Activated CD8-positive, alpha-beta memory T cell treated with anti-CD3 and anti-CD28 coated beads, Interleukin-2, amount 50 U/mL, for 24 hours (primary cell): ENCODE results near the gene TRPM4.
A peak's percentile ranks its signal among the peaks of the same experiment; 100 is the strongest.
"Not testable (repeated sequence)": the region's sequence is repeated elsewhere in the genome, so short reads cannot be mapped to it uniquely, and the experiment has no call there.

Experiments
- DNase-seq: peaks from one replicate; pipeline ENCODE4 v3.0.0-alpha.2; 2020; ENCODE audit errors: extremely low read depth

Gene TRPM4

DNA sequence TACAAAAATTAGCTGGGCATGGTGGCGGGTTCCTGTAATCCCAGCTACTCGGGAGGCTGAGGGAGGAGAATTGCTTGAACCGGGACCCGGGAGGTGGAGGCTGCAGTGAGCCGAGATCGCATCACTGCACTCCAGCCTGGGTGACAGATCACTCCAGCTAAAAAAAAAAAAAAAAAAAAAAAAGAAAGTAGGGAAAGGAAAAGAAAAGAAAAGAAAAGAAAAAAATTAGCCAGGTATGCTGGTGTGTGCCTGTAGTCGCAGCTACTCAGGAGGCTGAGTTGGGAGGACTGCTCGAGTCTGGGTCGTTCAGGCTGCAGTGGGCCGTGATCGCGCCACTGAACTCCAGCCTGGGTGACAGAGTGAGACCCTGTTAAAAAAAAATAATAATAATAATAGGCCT, 30.4 kb upstream of the TRPM4 start:
- DNase-seq = not testable (repeated sequence)

DNA sequence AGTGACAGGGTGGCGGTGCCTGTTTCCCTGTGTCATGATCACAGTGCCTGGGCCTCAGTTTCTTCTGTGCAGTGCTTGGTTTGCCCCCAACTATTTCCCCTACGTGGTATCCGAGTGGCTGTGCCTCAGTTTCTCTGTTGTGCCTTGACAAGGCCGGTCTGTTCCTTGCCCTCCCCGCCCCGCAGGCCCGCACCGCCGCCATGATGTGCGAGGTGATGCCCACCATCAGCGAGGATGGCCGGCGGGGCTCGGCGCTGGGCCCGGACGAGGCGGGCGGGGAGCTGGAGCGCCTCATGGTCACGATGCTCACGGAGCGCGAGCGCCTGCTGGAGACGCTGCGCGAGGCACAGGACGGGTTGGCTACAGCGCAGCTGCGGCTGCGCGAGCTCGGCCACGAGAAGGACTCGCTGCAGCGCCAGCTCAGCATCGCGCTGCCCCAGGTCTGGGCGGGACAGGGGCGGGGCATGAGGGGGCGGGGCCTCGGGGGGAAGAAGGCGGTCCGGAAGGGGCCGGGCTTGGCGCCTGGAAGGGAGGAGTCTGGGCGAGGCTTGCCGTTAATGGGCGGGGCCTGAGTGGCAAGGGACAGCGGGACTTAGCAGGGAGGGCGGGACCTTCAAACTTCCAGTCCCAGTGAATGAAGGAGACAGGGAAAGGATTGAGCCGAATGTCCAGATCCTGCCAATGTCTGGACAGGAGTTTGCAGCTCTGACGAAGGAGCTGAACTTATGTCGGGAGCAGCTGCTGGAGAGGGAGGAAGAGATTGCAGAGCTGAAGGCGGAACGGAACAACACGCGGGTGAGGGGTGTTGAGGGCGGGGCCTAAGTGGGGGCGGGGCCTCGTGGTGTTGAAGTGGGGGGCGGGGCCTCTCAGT, 29.7 kb upstream of the TRPM4 start:
- peak; percentile 78 for DNase-seq

DNA sequence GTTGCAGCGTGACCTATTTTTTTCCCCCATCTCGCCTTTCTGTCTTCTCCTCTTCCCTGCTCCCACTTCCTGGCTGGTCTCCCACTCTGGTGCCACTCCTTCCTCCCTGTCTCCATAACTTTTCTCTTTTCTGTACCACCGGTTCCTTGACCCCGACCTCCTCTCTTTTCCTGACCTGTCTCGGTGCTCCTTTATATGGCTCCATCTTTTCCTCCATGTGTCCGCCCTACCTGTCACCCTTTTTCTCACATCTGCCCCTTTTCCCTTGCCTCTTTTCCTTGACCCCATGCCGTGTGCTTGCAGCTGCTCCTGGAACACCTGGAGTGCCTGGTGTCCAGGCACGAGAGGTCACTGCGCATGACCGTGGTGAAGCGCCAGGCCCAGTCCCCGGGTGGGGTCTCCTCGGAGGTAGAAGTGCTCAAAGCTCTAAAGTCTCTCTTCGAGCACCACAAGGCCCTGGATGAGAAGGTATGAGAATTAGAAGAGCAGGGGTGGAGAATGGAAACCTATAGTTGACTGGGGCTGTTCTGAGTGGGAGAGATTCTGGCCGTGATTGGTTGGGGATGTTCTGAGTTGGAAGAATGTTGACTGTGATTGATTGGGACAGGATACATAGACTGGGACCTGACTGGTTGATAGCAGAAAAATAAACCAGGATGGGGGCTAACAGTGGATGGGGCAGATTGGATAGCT, 28.9 kb upstream of the TRPM4 start:
- no peak for DNase-seq

DNA sequence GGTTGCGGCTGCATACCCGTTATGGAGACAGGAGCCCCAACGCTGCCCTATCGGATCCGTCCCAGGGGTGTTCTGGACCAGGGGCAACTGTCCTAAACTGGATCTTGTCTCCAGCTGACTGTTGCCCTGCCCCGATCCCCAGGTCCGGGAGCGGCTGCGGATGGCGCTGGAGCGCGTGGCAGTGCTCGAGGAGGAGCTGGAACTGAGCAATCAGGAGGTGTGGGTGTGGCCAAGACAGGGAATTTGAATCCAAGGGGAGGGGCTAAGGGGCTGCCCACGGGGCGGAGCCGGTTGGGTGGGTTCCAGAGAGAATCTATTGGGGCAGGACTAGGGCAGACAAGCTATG, 28.4 kb upstream of the TRPM4 start:
- no peak for DNase-seq

DNA sequence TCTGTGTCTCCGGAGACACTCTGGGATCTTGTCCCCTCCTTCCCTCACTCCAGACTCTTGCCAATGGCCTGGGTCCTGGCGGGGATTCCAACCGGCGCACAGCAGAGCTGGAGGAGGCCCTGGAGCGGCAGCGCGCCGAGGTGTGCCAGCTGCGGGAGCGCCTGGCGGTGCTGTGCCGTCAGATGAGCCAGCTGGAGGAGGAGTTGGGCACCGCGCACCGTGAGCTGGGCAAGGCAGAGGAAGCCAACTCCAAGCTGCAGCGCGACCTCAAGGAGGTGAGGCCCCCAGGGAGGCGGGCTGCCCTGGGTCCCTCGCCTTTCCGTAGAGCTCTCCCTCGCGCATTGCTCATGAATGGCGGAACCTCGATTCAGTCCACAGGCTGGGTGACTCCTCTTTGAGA, 27.3 kb upstream of the TRPM4 start:
- DNase-seq = no peak

DNA sequence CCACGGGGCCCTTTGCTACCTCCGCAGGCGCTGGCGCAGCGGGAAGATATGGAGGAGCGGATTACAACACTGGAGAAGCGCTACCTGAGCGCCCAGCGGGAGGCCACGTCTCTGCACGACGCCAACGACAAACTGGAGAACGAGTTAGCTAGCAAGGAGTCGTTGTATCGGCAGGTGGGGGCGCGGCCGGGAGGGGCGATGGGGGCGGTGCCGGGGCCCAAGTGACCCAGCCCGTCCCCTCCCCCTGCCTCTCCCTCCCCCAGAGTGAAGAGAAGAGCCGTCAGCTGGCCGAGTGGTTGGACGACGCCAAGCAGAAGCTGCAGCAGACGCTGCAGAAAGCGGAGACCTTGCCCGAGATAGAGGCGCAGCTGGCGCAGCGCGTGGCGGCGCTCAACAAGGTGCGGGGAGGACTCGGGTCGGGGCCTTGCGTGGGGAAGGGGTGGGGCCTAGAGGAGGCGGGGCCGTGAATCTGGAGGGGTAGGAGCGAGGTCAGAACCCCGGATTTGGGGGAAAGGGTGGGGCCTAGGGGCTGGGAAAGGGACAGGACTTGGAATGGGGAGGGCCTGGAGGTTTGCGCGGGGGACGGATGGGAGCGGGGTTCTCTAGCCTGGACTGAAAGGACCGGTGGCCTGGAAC, 24.5 kb upstream of the TRPM4 start:
- no peak for DNase-seq

DNA sequence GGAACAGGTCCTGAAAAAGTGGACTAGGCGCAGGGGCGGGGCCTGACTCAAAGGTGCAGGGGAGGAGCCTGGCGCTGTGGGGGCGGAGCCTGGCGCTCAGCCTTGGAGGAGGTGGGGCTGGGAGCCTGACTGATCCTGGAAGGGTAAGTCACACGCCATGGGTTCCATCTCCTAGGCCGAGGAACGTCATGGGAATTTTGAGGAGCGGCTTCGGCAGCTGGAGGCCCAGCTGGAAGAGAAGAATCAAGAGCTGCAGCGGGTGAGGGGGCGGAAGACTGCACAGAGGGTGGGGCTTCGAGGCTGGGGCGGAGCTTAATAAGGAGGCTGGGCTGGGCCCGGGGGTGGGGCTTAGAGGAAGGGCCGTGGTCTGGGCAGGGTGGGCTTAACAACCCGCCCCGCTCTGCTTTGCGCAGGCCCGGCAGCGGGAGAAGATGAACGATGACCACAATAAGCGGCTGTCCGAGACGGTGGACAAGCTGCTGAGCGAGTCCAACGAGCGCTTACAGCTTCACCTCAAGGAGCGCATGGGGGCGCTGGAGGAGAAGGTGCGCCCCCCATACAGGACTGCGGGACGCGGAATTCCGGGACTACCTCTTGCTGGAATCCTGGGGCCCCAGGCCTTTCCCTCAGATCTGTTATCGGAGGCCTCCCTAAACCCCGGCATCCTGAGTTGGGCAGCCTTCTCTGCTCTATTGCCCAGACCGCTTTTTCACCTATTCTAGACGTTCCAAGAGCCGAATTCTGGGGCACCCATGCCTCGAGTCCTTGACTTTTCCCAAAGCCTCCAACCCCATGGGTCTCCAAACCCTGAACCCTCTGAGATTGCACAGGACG, 23.8 kb upstream of the TRPM4 start:
- no peak for DNase-seq

DNA sequence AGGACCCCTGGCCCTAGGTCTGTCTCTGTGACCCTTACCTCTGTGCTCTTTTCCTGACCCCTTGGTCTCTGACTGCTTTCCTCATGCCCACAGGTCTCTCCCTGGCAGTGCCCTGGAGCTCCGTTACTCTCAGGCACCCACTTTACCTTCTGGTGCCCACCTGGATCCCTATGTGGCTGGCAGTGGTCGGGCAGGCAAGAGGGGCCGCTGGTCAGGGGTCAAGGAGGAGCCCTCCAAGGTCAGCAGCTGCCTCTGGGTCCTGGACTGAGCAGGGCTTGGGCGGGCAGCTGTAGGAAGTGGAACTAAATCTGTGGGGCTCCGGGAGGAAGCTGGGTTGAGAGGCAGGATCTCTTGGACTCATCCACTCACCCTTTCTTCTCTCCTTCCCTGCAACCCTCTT, 21.9 kb upstream of the TRPM4 start:
- DNase-seq = no peak

DNA sequence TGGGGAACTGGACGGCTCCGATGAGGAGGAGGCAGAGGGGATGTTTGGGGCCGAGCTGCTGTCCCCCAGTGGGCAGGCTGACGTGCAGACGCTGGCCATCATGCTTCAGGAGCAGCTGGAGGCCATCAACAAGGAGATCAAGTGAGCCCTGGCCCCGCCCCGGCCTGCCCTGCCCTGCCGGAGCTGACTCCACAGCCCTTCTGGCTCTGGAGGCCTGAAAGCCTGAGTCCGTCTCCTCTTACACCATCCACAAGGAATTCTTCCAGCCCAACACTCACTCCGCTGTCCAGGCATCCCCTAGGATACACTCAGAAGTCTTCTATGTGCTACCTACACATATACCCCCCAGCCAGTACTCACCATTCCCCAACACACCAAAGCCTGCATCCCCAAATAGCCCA, 20.8 kb upstream of the TRPM4 start:
- no peak for DNase-seq

DNA sequence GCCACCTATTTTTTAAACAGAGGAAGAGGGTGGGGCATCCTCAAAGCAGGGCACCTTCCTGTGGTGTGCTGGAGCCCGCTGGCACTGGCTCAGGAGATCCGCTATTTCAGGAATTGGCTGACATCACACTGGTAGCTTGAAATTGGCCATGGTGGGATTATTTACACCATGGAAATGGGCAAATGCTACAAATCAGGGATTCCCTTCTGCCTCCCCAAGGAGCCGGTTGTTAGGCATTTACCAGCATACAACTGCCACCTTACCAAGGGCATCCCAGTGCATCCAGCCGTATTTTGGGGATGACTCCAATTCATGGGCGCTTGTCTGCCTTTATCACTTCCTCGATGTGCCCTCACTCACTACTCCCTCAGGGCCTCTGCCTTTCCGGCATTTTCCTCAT, 16.6 kb upstream of the TRPM4 start:
- DNase-seq = no peak

DNA sequence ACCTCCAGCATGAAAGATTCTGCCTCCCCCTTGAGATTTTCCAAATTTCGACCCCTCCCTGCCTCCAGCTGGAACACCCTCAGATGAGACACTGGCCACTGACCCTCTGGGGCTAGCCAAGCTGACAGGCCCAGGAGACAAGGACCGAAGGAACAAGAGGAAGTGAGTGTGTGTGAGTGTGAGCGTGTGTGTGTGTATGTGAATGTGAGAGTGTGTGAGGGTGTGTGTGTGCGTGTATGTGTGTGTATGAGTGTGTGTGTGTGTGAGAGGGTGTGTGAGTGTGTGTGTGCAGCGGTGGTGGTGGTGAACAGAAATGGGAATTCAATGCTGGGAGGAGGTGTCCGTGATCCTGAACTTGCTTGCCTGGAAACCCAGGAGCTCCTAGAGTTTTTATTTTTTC, 16.2 kb upstream of the TRPM4 start:
- no peak for DNase-seq

DNA sequence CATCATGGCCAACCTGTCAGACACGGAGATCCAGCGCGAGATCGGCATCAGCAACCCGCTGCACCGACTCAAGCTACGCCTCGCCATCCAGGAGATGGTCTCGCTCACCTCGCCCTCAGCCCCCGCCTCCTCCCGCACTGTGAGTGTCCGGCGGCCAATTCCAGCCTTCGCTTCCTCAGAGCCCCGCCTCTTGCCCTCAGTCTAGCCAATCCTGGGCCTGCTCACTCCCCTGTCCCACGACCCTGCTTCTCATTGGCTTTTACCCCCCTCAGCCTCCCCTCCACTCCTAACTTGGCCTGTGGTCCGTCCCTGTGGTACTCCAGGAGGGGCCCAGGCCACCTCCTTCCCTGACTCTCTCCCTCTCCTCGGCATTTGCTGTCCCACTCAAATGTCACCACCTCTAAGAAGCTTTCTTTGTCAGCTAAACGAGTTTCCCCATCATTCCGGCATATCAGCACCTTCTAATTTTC, 14.7 kb upstream of the TRPM4 start:
- DNase-seq = peak; percentile 40

DNA sequence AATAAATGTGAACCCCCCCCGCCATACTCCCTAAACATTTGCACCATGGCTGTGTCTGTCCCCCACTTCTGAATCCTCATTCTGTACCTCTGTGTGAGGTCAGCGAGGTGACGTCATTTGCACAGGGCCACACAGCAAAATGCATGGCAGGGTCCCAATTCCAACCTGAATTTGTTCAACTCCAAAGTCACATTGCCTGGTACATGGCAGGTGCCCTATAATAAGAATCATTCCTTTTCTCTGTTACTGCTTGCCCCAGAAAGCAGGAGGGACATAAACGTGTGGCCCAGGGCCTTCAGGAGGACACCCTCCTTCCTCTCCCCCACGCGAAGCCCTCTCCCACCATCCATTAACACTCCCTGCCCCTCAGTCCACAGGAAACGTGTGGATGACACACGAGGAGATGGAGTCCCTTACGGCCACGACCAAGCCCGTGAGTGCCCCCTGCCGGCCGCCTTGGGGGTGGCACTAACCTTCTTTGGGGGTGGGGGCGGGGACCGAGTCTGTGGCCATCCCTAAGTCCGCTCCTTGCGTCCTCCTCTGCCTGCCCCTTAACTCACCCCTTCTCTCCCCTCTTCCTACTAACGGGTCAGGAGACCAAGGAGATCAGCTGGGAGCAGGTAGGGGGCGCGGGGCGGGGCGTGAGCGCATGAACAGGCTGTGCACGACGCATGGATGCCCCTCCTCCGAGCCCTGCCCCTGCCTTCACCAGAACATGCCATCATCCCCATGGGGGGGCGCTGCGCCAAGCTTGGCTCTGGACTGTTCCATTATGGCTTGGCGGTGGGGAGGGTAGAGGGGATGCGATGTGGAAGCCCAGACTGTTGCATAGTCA, 11.8 kb upstream of the TRPM4 start:
- DNase-seq = no peak

DNA sequence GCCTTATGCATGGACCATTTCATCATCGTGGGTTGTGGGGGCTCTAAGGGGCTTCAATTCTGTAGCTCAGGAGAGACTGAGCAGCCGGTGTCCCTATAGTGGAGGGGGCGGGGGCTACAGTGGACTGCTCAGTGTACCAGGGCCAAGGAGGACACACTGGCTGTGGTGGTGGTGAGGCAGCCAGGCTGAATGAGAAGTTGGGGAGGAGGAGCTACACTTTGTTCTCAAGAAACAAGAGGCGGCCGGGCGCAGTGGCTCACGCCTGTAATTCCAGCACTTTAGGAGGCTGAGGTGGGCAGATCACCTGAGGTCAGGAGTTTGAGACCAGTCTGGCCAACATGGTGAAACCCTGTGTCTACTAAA, 11.2 kb upstream of the TRPM4 start:
- not testable (repeated sequence) for DNase-seq

DNA sequence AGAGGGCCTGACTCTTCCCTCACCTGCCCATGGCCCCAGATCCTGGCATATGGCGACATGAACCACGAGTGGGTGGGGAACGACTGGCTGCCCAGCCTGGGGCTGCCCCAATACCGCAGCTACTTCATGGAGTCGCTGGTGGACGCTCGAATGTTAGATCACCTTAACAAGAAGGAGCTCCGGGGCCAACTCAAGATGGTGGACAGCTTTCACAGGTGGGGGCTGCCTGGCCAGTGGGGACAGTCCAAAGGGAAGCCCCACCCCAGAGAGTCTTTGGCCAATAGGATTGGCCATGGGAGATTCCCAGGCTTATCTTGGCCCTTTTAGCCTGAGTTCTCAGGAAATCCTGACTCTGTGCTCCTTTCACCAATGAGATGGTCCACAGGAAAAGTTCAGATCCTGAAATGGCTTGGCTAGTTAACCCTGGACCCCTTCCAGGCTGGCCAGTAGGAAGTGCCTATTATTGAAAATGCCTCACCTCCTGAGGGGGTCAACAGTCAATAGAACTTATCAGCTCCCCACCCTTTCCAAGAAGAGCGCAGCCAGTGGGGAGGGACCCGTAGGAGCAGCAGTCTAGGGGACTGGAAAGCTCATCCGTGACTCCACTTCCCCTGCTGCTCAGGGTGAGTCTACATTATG, 9.4 kb upstream of the TRPM4 start:
- DNase-seq = no peak

DNA sequence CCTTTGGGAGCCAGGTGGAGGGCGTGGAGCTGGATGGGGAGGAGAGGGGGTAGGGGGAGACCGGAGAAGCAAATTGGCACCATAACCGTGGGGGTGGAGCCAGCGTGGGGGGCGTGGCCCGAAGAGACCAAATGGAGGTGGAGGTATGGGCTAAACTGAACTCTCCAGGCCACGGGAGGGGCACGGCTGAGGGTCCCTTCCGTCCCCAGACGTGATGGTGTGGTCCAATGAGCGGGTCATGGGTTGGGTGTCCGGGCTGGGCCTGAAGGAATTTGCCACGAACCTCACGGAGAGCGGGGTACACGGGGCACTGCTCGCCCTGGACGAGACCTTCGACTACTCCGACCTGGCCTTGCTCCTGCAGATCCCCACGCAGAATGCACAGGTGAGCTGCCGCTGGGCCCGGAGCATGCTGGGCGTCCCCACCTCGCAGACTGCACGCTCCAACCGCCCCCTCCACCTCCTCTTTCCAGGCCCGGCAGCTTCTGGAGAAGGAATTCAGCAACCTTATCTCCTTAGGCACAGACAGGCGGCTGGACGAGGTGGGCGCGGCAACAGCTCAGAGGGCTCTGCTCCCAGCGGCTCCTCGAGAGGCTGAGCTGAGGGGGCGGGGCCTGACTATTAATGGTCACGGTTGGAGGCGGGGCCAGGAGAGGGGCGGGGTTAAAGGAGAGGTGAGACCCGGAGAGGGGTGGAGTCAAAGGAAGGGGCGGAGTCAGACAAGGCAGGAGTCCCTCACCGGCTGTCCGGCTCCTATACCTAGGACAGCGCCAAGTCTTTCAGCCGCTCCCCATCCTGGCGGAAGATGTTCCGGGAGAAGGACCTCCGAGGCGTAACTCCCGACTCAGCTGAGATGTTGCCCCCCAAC, 8.6 kb upstream of the TRPM4 start:
- DNase-seq = peak; percentile 65

DNA sequence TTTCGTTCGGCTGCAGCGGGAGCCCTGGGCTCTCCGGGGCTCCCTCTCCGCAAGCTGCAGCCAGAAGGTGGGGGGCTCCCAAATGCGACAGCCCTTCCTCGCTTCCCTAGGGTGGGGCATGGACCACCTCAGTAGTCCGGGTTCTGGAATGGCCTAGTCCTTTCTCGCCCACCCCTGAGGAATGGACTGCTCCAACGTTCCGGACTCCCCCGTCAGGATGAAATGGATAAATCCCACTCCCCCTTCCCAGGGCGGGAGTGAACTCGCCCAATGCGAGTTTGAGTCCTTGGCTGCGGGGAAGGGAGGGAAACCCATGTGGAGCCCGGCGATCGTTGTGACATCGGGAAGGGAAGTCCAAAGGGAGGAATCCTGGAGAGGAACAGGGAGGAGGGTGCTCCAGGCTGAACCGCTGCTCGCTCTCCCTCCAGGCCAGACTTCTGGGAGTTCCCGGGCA, 7.9 kb upstream of the TRPM4 start:
- no peak for DNase-seq

DNA sequence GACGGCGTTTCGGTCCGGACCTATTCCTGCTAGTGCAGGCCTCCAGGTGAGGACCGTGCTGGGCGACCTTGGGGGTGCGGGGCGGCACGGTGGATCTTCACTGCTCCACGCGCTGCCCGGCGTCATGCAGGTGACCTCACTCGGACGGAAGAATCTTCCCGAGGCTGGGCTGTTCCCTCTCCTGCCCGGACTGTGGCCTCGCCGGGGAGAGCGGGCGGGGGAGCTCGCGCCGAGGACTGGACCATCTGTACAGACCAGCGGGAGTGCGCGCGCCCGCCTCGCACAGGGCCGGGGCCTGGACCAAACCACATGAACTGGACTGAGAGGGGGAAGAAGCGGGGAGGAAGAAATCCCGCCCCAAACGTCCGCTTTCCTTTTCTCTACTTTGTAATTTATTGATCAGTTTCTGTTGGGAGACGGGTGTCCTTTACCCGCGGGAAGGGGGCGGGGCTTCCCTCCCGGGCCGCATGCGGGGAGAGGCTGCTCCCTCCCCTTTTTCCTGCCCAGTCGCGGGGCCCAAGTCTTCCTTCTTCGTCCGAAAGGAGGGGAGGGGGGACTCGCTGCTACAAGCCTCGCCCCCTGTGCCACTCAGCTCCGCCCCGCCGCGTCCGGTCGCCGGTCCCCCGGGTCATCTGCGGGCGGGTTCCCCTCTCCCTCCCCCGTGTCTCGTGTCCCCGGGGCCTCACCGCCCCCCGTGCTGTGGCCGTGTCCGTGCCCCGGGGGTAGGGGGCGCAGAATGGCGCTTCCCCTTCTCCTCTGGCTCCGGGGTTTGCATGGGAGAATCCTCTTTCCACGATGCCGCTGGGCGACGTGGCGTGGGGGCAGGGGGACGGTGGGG, 7.3 kb upstream of the TRPM4 start:
- DNase-seq = no peak

DNA sequence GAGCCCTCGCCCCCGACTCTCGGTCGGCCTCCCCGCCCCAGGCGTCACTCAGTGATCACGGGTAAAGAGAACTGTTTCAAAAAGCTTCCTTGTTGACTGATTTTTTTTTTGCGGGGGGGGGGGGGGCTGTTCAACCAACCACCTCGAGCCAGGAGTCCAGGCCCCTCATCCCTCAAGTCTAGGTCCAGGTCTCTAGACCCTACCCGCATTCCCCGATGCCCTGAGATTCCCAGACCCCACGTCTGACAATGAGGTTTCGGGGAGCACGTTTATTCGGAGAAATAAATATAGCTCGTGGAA, 6.7 kb upstream of the TRPM4 start:
- no peak for DNase-seq
